ENCODE results near the gene LARGE1.

- TF ChIP-seq CTCF (IDR thresholded peaks at IDR 0.05) (no peak), ZFX (IDR thresholded peaks at IDR 0.05; ENCODE audit: borderline replicate concordance) (no peak)
Observed at GRCh38 chr22:33658775-33659174, 261.5 kb downstream of the LARGE1 start.
